Activated B cell treated with CpG ODN at 0.5 μM for 24 hours (primary cell): ENCODE results near the gene DSCAM. TPM values are rescaled to one million over a fixed set of nuclear protein-coding genes. Genes with fewer than 3 reads are reported as not detected.

ENCODE experiments used
- ATAC-seq: fragments of 200-7000 bp; cut with Tn5 transposase; one replicate; pipeline ENCODE4 v1.10.0; 2021; ENCODE audit warnings: low read depth, mild to moderate bottlenecking, moderate library complexity
- CTCF ChIA-PET: fragments of 350-600 bp; sonication (Branson Sonifier 250); formaldehyde crosslinking; loops from one replicate; lab custom pipeline; 2021; ENCODE audit warnings: antibody characterized with exemption; lab: Charles Lee
- POLR2A ChIA-PET: fragments of 350-600 bp; sonication (Branson Sonifier 250); formaldehyde crosslinking; loops from one replicate; lab custom pipeline; 2021; ENCODE audit warnings: antibody characterized with exemption; lab: Charles Lee
- DNase-seq: peaks from one replicate; pipeline ENCODE4 v3.0.0; 2022
- H3K27ac Mint-ChIP-seq: one replicate; pipeline ENCODE4 v1.8.0; 2020; ENCODE audit warnings: mixed read lengths
- H3K27me3 Mint-ChIP-seq: one replicate; pipeline ENCODE4 v1.8.0; 2021; ENCODE audit warnings: mixed read lengths
- H3K36me3 Mint-ChIP-seq: one replicate; pipeline ENCODE4 v1.8.0; 2021; ENCODE audit warnings: low read depth, mixed read lengths
- H3K4me1 Mint-ChIP-seq: one replicate; pipeline ENCODE4 v1.8.0; 2021; ENCODE audit warnings: mixed read lengths
- H3K4me3 Mint-ChIP-seq: one replicate; pipeline ENCODE4 v1.8.0; 2020; ENCODE audit warnings: mild to moderate bottlenecking, mixed read lengths
- H3K9me3 Mint-ChIP-seq: one replicate; pipeline ENCODE4 v1.8.0; 2020; ENCODE audit warnings: mixed read lengths
- intact Hi-C: fragments of 100-400 bp; cut with micrococcal nuclease; formaldehyde crosslinking; loops from one replicate; pipeline ENCODE4 v1.15.1; 2024
- total RNA-seq: library from RNA; stranded (reverse); gene quantifications from 2 replicates; pipeline ENCODE4 v1.2.3, GENCODE V29; 2022
- TF ChIP-seq, protein P1 (sequence below): fragments of 200-600 bp; IDR thresholded peaks from one replicate; pipeline ENCODE4 v1.8.0; 2022; ENCODE audit warnings: antibody characterized with exemption, mild to moderate bottlenecking

DSCAM gene
- total RNA-seq, 1 donor from 2014 or later: not detected

DNA sequence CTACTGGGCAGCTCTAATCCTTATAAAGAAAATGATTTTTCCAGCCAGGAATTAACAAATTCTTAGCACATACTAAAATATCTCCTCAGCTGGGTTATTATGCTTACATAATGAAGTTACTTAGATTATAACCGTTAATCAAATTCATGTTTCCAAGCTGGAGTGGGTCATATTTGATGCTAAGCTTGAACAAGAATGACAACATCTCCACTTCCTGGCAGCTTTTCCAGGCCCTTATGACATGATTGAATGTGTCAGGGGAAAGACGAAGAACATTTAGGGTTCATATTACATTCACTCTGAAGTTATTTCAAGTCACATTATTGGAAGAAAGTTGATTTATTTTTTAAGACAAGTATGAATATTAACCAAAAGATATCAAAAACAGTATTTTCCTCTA is 646.0 kb downstream of the DSCAM start:
- Mint-ChIP-seq H3K4me1 (no peaks in the 10 kb centered on the region), H3K27me3 (no peaks in the 10 kb centered on the region), H3K27ac (no peak overlapping the region), H3K4me3 (no peak overlapping the region), H3K9me3 (peaks cover 5% of the 10 kb centered on the region), H3K36me3 (no peaks in the 10 kb centered on the region)
- DNase-seq: no peak
- no peak for ATAC-seq
- TF ChIP-seq, protein P1, sequence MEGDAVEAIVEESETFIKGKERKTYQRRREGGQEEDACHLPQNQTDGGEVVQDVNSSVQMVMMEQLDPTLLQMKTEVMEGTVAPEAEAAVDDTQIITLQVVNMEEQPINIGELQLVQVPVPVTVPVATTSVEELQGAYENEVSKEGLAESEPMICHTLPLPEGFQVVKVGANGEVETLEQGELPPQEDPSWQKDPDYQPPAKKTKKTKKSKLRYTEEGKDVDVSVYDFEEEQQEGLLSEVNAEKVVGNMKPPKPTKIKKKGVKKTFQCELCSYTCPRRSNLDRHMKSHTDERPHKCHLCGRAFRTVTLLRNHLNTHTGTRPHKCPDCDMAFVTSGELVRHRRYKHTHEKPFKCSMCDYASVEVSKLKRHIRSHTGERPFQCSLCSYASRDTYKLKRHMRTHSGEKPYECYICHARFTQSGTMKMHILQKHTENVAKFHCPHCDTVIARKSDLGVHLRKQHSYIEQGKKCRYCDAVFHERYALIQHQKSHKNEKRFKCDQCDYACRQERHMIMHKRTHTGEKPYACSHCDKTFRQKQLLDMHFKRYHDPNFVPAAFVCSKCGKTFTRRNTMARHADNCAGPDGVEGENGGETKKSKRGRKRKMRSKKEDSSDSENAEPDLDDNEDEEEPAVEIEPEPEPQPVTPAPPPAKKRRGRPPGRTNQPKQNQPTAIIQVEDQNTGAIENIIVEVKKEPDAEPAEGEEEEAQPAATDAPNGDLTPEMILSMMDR: no peak
- ChIA-PET CTCF (no interaction called here), POLR2A (no interaction called here)
- intact Hi-C loops: no loop called here

DNA sequence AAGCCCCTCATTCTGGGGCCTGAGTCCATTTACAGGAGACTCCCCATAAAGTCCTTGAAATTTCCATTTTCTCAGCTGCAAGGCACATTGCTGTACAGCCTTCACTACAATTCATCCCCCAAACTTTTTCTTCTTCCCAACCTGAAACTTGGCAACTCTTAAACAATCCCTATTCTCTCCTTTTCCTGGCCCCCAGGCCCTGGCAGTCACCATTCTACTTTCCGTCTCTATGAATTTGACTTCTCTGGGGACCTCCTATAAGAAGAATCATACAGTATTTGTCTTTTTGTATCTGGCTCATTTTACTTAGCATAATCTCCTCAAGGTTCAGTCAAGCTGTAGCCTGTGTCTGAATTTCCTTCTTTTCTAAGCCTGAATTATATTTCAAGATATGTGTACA is 646.8 kb downstream of the DSCAM start:
- no peak for DNase-seq
- intact Hi-C loops: no loop called here
- POLR2A ChIA-PET: no interaction called here
- H3K9me3 Mint-ChIP-seq: peaks cover 5% of the 10 kb centered on the region
- no peaks in the 10 kb centered on the region for H3K4me1 Mint-ChIP-seq
- CTCF ChIA-PET: no interaction called here
- H3K4me3 Mint-ChIP-seq: no peak overlapping the region
- H3K27me3 Mint-ChIP-seq: no peaks in the 10 kb centered on the region
- TF ChIP-seq, protein P1: no peak
- H3K27ac Mint-ChIP-seq: no peak overlapping the region
- no peak for ATAC-seq
- H3K36me3 Mint-ChIP-seq: no peaks in the 10 kb centered on the region

DNA sequence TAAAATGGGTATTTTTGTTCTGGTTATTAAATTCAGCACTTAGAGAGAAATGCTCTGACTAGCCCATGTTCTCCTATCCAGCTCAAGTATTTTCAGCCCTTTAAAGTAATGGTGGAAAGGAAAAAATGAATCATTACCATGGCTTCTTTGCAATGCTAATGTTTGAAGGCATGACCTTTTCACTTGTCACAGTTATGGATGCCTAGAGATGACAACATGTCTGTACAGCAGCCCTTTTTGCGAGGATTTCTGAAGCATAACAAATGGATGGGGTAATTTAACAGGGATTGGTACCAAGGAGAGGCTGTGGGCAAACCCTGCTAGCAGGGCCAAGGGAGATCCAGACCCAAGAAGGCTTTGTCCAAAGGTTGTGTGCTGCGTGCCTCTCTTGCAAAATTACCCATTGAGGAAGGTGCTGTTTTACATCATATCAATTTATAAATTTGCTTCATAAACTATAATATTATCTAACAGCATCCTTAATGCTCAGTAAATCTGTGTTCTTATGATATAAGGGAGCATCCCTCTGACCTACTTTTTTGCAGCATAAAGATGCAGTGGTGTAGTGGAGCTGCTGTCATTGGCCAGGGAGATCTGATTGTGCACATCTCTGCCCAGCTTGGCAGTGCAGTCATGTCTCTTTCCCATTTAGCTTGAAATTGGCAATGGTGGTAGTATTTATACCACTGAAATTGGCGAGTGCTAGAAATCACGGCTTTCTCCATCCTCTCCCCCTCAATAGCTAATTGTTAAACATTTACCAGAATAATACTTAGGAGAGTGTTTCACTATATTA is 652.6 kb downstream of the DSCAM start:
- ChIA-PET CTCF (no interaction called here), POLR2A (no interaction called here)
- no peak overlapping the region for H3K4me3 Mint-ChIP-seq
- intact Hi-C loops: no loop called here
- H3K27me3 Mint-ChIP-seq: no peaks in the 10 kb centered on the region
- H3K36me3 Mint-ChIP-seq: no peaks in the 10 kb centered on the region
- no peak for ATAC-seq
- peaks cover 7% of the 10 kb centered on the region for H3K9me3 Mint-ChIP-seq
- DNase-seq: no peak
- H3K27ac Mint-ChIP-seq: no peak overlapping the region
- no peaks in the 10 kb centered on the region for H3K4me1 Mint-ChIP-seq
- TF ChIP-seq, protein P1: no peak

DNA sequence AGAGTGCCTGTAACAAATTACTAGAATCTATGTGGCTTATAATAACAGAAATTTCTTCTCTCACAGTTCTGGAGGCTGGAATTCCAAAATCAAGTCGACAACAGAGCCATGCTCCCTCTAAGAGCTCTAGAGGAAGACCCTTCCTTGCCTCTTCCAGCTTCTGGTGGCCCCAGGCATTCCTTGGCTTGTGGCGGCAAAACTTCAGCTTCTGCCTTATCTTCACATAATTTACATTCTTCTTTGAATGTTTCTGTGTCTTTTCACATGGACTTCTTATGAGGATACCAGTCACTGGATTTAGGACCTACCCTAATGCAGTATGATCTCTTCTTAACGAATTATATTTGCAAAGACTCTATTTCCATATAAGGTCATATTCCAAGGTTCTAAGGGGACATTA is 655.3 kb downstream of the DSCAM start:
- H3K27me3 Mint-ChIP-seq: no peaks in the 10 kb centered on the region
- no peak overlapping the region for H3K27ac Mint-ChIP-seq
- TF ChIP-seq, protein P1: no peak
- ChIA-PET CTCF (no interaction called here), POLR2A (no interaction called here)
- H3K36me3 Mint-ChIP-seq: no peaks in the 10 kb centered on the region
- DNase-seq (no peak), ATAC-seq (no peak)
- H3K4me3 Mint-ChIP-seq: no peak overlapping the region
- peaks cover 6% of the 10 kb centered on the region for H3K9me3 Mint-ChIP-seq
- intact Hi-C loops: no loop called here
- H3K4me1 Mint-ChIP-seq: no peaks in the 10 kb centered on the region

DNA sequence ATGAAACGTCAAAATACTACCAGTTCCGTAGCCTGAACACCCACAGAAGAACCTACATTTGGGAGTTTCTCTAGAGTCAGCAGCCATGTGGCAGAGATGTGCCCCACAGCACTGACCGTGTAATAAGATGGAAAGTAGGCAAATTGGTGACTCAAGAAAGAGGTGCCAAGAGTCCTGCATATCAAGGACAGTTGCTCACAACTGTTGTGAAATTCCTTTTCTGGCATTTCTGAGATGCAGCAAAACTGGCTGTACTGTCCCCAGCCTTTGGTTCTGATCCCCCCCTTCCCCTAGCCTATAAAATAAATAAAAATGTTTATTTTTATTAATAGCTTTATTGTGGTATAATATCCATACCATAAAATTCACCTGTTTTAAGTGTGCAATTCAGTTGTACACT is 655.8 kb downstream of the DSCAM start:
- Mint-ChIP-seq H3K27me3 (no peaks in the 10 kb centered on the region), H3K27ac (no peak overlapping the region), H3K4me3 (no peak overlapping the region), H3K36me3 (no peaks in the 10 kb centered on the region), H3K4me1 (no peaks in the 10 kb centered on the region), H3K9me3 (peaks cover 6% of the 10 kb centered on the region)
- ChIA-PET CTCF (no interaction called here), POLR2A (no interaction called here)
- ATAC-seq: no peak
- DNase-seq: no peak
- intact Hi-C loops: no loop called here
- TF ChIP-seq, protein P1: no peak
